ENCODE results near the gene HMGXB4.

HMGXB4 gene

DNA sequence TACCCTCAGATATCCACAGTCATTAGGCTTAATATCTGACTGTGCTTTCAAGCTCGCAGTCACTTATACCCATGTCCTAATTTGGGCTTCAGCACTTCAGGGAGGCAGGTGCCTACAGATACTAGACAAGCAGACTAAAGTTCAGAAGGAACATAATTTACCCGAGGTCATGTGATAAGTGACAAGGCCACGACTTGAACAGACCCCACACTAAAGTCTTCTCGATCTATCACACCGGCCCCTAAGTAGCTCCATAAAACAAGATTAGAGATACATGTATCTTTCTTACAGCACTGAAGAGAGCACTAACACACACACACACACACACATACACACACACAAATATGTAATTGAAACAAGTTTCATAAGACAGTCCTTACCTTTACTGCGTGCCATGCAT is 75.0 kb downstream of the HMGXB4 start:
- no peak for TF ChIP-seq EZH2phosphoT487 (IDR thresholded peaks at IDR 0.05; ENCODE audit: low read length)
- no peak for TF ChIP-seq EZH2 (optimal IDR thresholded peaks at IDR 0.05; ENCODE audit: low read depth, low read length)
- TF ChIP-seq, protein P1, sequence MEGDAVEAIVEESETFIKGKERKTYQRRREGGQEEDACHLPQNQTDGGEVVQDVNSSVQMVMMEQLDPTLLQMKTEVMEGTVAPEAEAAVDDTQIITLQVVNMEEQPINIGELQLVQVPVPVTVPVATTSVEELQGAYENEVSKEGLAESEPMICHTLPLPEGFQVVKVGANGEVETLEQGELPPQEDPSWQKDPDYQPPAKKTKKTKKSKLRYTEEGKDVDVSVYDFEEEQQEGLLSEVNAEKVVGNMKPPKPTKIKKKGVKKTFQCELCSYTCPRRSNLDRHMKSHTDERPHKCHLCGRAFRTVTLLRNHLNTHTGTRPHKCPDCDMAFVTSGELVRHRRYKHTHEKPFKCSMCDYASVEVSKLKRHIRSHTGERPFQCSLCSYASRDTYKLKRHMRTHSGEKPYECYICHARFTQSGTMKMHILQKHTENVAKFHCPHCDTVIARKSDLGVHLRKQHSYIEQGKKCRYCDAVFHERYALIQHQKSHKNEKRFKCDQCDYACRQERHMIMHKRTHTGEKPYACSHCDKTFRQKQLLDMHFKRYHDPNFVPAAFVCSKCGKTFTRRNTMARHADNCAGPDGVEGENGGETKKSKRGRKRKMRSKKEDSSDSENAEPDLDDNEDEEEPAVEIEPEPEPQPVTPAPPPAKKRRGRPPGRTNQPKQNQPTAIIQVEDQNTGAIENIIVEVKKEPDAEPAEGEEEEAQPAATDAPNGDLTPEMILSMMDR (IDR thresholded peaks at IDR 0.05; ENCODE audit: low read length) = no peak
- no peak overlapping the region for H2AFZ ChIP-seq (ENCODE audit: low read length)
- H3K4me2 ChIP-seq (ENCODE audit: low read depth, low read length) = no peak overlapping the region
- H4K20me1 ChIP-seq (ENCODE audit: insufficient read depth, low read length) = no peaks in the 10 kb centered on the region
- DNase-seq = no peak
- no peaks in the 10 kb centered on the region for H3K79me2 ChIP-seq (ENCODE audit: low read length)
- H3K4me3 ChIP-seq (ENCODE audit: low read length) = no peak overlapping the region
- no peaks in the 10 kb centered on the region for H3F3A ChIP-seq (ENCODE audit: insufficient read depth, low read length)
- H3K27ac ChIP-seq (ENCODE audit: low read length) = no peak overlapping the region
- no peaks in the 10 kb centered on the region for H3K9me3 ChIP-seq (replicated peaks; ENCODE audit: insufficient read depth, low read length)
- H3K4me1 ChIP-seq (ENCODE audit: low read length) = no peaks in the 10 kb centered on the region
- H3K36me3 ChIP-seq (replicated peaks; ENCODE audit: insufficient read depth, low read length) = no peaks in the 10 kb centered on the region
- H3K27me3 ChIP-seq (replicated peaks; ENCODE audit: insufficient read depth, low read length) = no peaks in the 10 kb centered on the region
- no peaks in the 10 kb centered on the region for H3K9me2 ChIP-seq (replicated peaks; ENCODE audit: insufficient read depth, low read length)
- no peak overlapping the region for H3K9ac ChIP-seq (ENCODE audit: low read length)

DNA sequence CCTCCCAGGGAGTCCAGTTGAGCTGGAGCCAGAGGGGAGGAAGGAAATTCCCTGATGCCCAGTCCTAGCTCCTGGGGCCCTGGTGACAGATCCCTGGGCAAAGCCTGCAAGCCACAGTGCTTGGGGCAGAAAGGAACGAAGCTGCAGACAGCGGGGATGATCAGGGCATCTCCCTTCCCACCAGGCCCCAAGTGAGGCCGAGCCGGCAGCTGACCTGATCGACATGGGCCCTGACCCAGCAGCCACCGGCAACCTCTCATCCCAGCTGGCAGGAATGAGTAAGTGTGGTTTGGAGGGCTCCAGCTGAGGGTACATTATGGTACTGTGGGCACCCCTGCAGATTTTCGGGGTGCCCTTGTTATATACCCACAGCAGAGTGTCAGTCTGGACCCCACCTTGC is 75.9 kb downstream of the HMGXB4 start:
- Histone ChIP-seq H3K9me2 (replicated peaks; ENCODE audit: insufficient read depth, low read length) (no peaks in the 10 kb centered on the region), H3K4me3 (ENCODE audit: low read length) (no peak overlapping the region), H2AFZ (ENCODE audit: low read length) (no peak overlapping the region), H3K79me2 (ENCODE audit: low read length) (no peaks in the 10 kb centered on the region), H3K36me3 (replicated peaks; ENCODE audit: insufficient read depth, low read length) (no peaks in the 10 kb centered on the region), H4K20me1 (ENCODE audit: insufficient read depth, low read length) (no peaks in the 10 kb centered on the region), H3K9me3 (replicated peaks; ENCODE audit: insufficient read depth, low read length) (no peaks in the 10 kb centered on the region), H3F3A (ENCODE audit: insufficient read depth, low read length) (no peaks in the 10 kb centered on the region), H3K9ac (ENCODE audit: low read length) (no peak overlapping the region), H3K4me2 (ENCODE audit: low read depth, low read length) (no peak overlapping the region), H3K27ac (ENCODE audit: low read length) (no peak overlapping the region), H3K4me1 (ENCODE audit: low read length) (no peaks in the 10 kb centered on the region), H3K27me3 (replicated peaks; ENCODE audit: insufficient read depth, low read length) (no peaks in the 10 kb centered on the region)
- DNase-seq = no peak
- no peak for TF ChIP-seq EZH2 (optimal IDR thresholded peaks at IDR 0.05; ENCODE audit: low read depth, low read length)
- TF ChIP-seq, protein P1 (IDR thresholded peaks at IDR 0.05; ENCODE audit: low read length) = no peak
- TF ChIP-seq EZH2phosphoT487 (IDR thresholded peaks at IDR 0.05; ENCODE audit: low read length) = no peak

DNA sequence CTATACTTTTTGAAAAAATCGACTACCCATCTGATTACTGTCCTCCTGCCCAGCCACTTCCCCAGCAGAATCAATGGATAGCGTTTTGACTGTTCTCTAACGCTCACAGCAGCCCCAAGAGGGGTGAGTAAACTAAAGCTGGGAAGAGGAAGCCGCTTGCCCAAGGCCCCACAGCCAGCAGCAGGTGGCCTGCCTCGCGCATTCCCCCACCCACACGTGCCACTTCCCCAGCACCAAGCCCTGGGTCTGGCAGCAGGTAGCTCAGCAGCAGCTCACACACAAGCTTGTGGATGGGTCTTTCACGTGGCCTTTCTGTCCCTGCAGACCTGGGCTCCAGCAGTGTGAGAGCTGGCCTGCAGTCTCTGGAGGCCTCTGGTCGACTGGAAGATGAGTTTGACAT is 76.7 kb downstream of the HMGXB4 start:
- Histone ChIP-seq H2AFZ (ENCODE audit: low read length) (no peak overlapping the region), H3K9me2 (replicated peaks; ENCODE audit: insufficient read depth, low read length) (no peaks in the 10 kb centered on the region), H3K4me2 (ENCODE audit: low read depth, low read length) (no peak overlapping the region), H3K27ac (ENCODE audit: low read length) (no peak overlapping the region), H3F3A (ENCODE audit: insufficient read depth, low read length) (no peaks in the 10 kb centered on the region), H3K9ac (ENCODE audit: low read length) (no peak overlapping the region), H3K27me3 (replicated peaks; ENCODE audit: insufficient read depth, low read length) (no peaks in the 10 kb centered on the region), H3K4me1 (ENCODE audit: low read length) (no peaks in the 10 kb centered on the region), H3K4me3 (ENCODE audit: low read length) (no peak overlapping the region), H3K36me3 (replicated peaks; ENCODE audit: insufficient read depth, low read length) (no peaks in the 10 kb centered on the region), H4K20me1 (ENCODE audit: insufficient read depth, low read length) (no peaks in the 10 kb centered on the region), H3K79me2 (ENCODE audit: low read length) (no peaks in the 10 kb centered on the region), H3K9me3 (replicated peaks; ENCODE audit: insufficient read depth, low read length) (no peaks in the 10 kb centered on the region)
- TF ChIP-seq EZH2 (optimal IDR thresholded peaks at IDR 0.05; ENCODE audit: low read depth, low read length) = no peak
- TF ChIP-seq, protein P1 (IDR thresholded peaks at IDR 0.05; ENCODE audit: low read length) = no peak
- no peak for TF ChIP-seq EZH2phosphoT487 (IDR thresholded peaks at IDR 0.05; ENCODE audit: low read length)
- no peak for DNase-seq

Measured in MM.1S (cell line).